K562 (cell line): ENCODE data around the gene DCLK1. TPM values are rescaled to one million over a fixed set of nuclear protein-coding genes. Genes with fewer than 3 reads are reported as not detected.

Experiments used
- ATAC-seq: fragments of 200-7000 bp; cut with Tn5 transposase; 3 replicates; pipeline ENCODE4 v1.9.1; 2020; ENCODE audit warnings: moderate library complexity
- BruUV-seq: library from RNA; stranded (reverse); fragments of 400-500 nt; replicated peaks from 2 replicates; lab custom pipeline; 2021; lab: Mats Ljungman, UMichigan
- CTCF ChIA-PET: fragments of 300-600 bp; formaldehyde crosslinking; extraction: SDS; loops from one replicate; lab custom pipeline; 2021; ENCODE audit warnings: low intra/inter-chr PET ratio; lab: Yijun Ruan, JAX
- POLR2A ChIA-PET: fragments of 300-600, 350-650 bp; sonication (Branson Sonifier 250); formaldehyde crosslinking; extraction: SDS; loops from one replicate; lab custom pipeline; 2021; ENCODE audit warnings: antibody characterized with exemption, inconsistent platforms; lab: Yijun Ruan, JAX
- DNase-seq, 4 experiments: peaks; one replicate each; pipeline versions ENCODE4 v3.0.0 to v3.0.0-alpha.2; 2011 to 2018; ENCODE audit warnings: low spot score in 3 of 4, mixed read lengths in 3 of 4; ENCODE audit errors: extremely low read depth in 1 of 4
- FAIRE-seq: peaks from 2 replicates; lab custom pipeline; 2011; peaks lifted over from hg19 to GRCh38; lab: Jason Lieb, UNC
- H2AFZ ChIP-seq: 2 replicates; pipeline ENCODE4 v1.6.0; 2011; ENCODE audit warnings: low read depth, low read length, control low read depth, inconsistent platforms
- H3K27ac ChIP-seq: fragments of 200-600 bp; 3 replicates; pipeline ENCODE4 v1.8.0; 2011; ENCODE audit warnings: low read depth, mild to moderate bottlenecking, control low read depth, inconsistent platforms, low read length, moderate library complexity, mixed read lengths; ENCODE audit errors: extremely low read depth
- H3K27me3 ChIP-seq, 2 experiments: fragments of 300-600 bp in 1 of 2; 2 replicates in 1 of 2; 3 replicates in 1 of 2; pipeline versions ENCODE4 v1.6.0 to v1.8.0; 2011; ENCODE audit warnings: inconsistent platforms in 2 of 2, low read length in 2 of 2, mild to moderate bottlenecking in 1 of 2, mixed read lengths in 1 of 2, moderate library complexity in 1 of 2; ENCODE audit not compliant: control insufficient read depth in 2 of 2, insufficient read depth in 2 of 2
- H3K36me3 ChIP-seq: fragments of 300-600 bp; 3 replicates; pipeline ENCODE4 v1.8.0; 2011; ENCODE audit warnings: mild to moderate bottlenecking, low read length, inconsistent platforms; ENCODE audit not compliant: control insufficient read depth, insufficient read depth
- H3K4me1 ChIP-seq, 2 experiments: fragments of 200-600 bp in 1 of 2; replicated peaks in 1 of 2; 2 replicates in 1 of 2; 3 replicates in 1 of 2; pipeline versions ENCODE4 v1.5.1 to v1.8.0; 2011; ENCODE audit warnings: inconsistent platforms in 2 of 2, low read length in 2 of 2, mild to moderate bottlenecking in 1 of 2, mixed read lengths in 1 of 2, moderate library complexity in 1 of 2; ENCODE audit not compliant: control insufficient read depth in 2 of 2, insufficient read depth in 2 of 2
- H3K4me2 ChIP-seq: 2 replicates; pipeline ENCODE4 v1.6.1; 2011; ENCODE audit warnings: low read length, control low read depth, inconsistent platforms, mixed read lengths; ENCODE audit not compliant: insufficient read depth
- H3K4me3 ChIP-seq: fragments of 200-600 bp; sonication (generic), shearing (Covaris generic); 2 replicates; pipeline ENCODE4 v1.5.1; 2016; ENCODE audit warnings: control low read depth, inconsistent platforms
- H3K79me2 ChIP-seq: fragments of 200-600 bp; 3 replicates; pipeline ENCODE4 v1.8.0; 2011; ENCODE audit warnings: low read length, inconsistent platforms; ENCODE audit not compliant: control insufficient read depth, insufficient read depth
- H3K9ac ChIP-seq, 2 experiments: 2 replicates each; pipeline versions ENCODE4 v1.6.0 to v1.6.1; 2011; ENCODE audit warnings: low read depth in 2 of 2, low read length in 2 of 2, control low read depth in 1 of 2, inconsistent platforms in 1 of 2, mild to moderate bottlenecking in 1 of 2, mixed read lengths in 1 of 2; ENCODE audit not compliant: insufficient read depth in 1 of 2
- H3K9me1 ChIP-seq: one replicate; pipeline ENCODE4 v1.6.0; 2011; ENCODE audit warnings: inconsistent platforms, mild to moderate bottlenecking, low read length, moderate library complexity; ENCODE audit not compliant: control insufficient read depth, insufficient read depth
- H3K9me3 ChIP-seq: replicated peaks from 2 replicates; pipeline ENCODE4 v1.5.1; 2011; ENCODE audit warnings: low read depth, low read length, inconsistent platforms; ENCODE audit not compliant: control insufficient read depth, insufficient read depth
- H4K20me1 ChIP-seq: replicated peaks from 2 replicates; pipeline ENCODE4 v1.6.1; 2011; ENCODE audit warnings: low read length, inconsistent platforms, mixed read lengths; ENCODE audit not compliant: control insufficient read depth, insufficient read depth
- NCOA1 ChIP-seq: fragments of 450-650 bp; IDR thresholded peaks from 2 replicates; pipeline ENCODE4 v1.6.1; 2016; ENCODE audit warnings: low read depth
- NR2C2 ChIP-seq, 2 experiments: fragments of 200-800 bp in 1 of 2; sonication (Bioruptor generic) in 1 of 2; sonication (generic) in 1 of 2; formaldehyde crosslinking in 1 of 2; IDR thresholded peaks; 2 replicates each; pipeline versions ENCODE4 v1.6.1 to v1.8.0; 2016 to 2022; ENCODE audit warnings: mild to moderate bottlenecking in 1 of 2, missing compliant biosample characterization in 1 of 2, missing genetic modification characterization in 1 of 2, missing genetic modification reagents in 1 of 2
- POU5F1 ChIP-seq: fragments of 150-350 bp; IDR thresholded peaks from 2 replicates; pipeline ENCODE4 v1.6.1; 2014; ENCODE audit warnings: borderline replicate concordance, low read length, low read depth, mild to moderate bottlenecking; ENCODE audit not compliant: partially characterized antibody
- ZNF354B ChIP-seq: fragments of 250-450 bp; sonication (Bioruptor Pico); IDR thresholded peaks from 2 replicates; pipeline ENCODE4 v1.4.0; 2020
- WGBS: fragments of 100-300 bp; shearing (Covaris generic); methylation state at CpG from one replicate; pipeline ENCODE4 v1.1.6; 2016; ENCODE audit warnings: low coverage, mixed read lengths; ENCODE audit not compliant: insufficient coverage; ENCODE audit errors: missing lambda C conversion rate; 5-methylcytosine and 5-hydroxymethylcytosine counted together
- in situ Hi-C: fragments of 300-500 bp; cut with MboI; formaldehyde crosslinking; loops from 4 replicates; pipeline ENCODE4 v1.15.0; 2018; ENCODE audit warnings: inconsistent platforms, mixed read lengths
- intact Hi-C: fragments of 100-400 bp; cut with micrococcal nuclease; formaldehyde crosslinking; loops from 2 replicates; pipeline ENCODE4 v1.14.2; 2022
- polyA plus RNA-seq, 8 experiments: library from polyadenylated mRNA; depleted of rRNA in 4 of 8; stranded (reverse) in 5 of 8; unstranded in 3 of 8; fragments of >200 nt; fragmentation: Nextera tagmentation in 2 of 8; fragmentation: Illumina TruSeq in 1 of 8; extraction: Ambion mirVana in 2 of 8; extraction: Trizol in 1 of 8; gene quantifications; 2 replicates each; pipeline versions ENCODE4 v1.2.1 to v1.2.3, GENCODE V29; 2011 to 2014; ENCODE audit warnings: inconsistent platforms in 1 of 8, missing spikeins in 1 of 8
- total RNA-seq, 7 experiments: library from RNA; depleted of rRNA in 6 of 7; stranded (reverse); fragments of >200 nt in 6 of 7; fragmentation: Illumina TruSeq in 2 of 7; extraction: Trizol in 2 of 7; gene quantifications; 2 replicates each; pipeline versions ENCODE4 v1.2.1 to v1.2.3, GENCODE V29; 2011 to 2021; ENCODE audit warnings: low replicate concordance in 1 of 7
- TF ChIP-seq, protein P1 (sequence below): sonication (generic); formaldehyde crosslinking; IDR thresholded peaks from 2 replicates; pipeline ENCODE4 v1.9.0; 2022; ENCODE audit warnings: mild to moderate bottlenecking, missing genetic modification reagents

Gene DCLK1
- total and polyA plus RNA-seq, 9 of the 15 experiments (the other 6 are each of a cell fraction or from before 2014, with no cell fraction given) = 0.07 TPM; not detected in 8

DNA sequence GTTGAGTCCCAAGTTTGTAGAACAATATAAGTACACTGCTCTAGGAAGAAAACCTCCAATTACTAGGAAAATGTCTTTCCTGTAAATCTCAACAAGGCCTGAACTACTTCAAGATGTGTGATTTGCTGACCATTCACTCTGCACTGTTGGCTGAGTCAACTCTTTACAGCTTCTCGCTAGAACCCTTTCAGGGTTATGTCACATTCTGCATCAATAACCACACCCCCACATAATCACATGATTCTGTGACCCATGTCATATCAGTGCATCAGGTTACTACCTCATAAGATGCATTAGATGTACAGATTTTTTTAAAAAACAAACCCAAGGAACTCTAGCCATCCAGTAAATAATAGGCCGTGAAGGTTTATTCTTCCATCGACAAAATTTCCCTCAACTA lies 16.1 kb upstream of the DCLK1 start:
- intact Hi-C loops (no loop called here), in situ Hi-C loops (no loop called here)
- Histone ChIP-seq H3K36me3 (no peaks in the 10 kb centered on the region), H4K20me1 (no peaks in the 10 kb centered on the region), H2AFZ (no peak overlapping the region), H3K79me2 (no peaks in the 10 kb centered on the region), H3K9ac (no peak overlapping the region), H3K4me2 (no peak overlapping the region), H3K27ac (no peak overlapping the region), H3K9me3 (no peaks in the 10 kb centered on the region), H3K4me1 (no peaks in the 10 kb centered on the region), H3K4me3 (no peak overlapping the region), H3K9me1 (no peaks in the 10 kb centered on the region), H3K27me3 (no peaks in the 10 kb centered on the region)
- ATAC-seq (no peak), FAIRE-seq (no peak), DNase-seq (no peak)
- no TSS peak for BruUV-seq
- 6% methylated on average over 3 of the region's 3 CpGs for WGBS
- CTCF ChIA-PET = no interaction called here
- POLR2A ChIA-PET = no interaction called here
- TF ChIP-seq NCOA1 (no peak), NR2C2 (CRISPR knock-in tag; IDR thresholded peaks at IDR 0.05) (no peak), NR2C2 (tag; IDR thresholded peaks at IDR 0.05) (no peak), ZNF354B (no peak), POU5F1 (no peak)
- TF ChIP-seq, protein P1, sequence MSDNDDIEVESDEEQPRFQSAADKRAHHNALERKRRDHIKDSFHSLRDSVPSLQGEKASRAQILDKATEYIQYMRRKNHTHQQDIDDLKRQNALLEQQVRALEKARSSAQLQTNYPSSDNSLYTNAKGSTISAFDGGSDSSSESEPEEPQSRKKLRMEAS (CRISPR knock-in tag) = no peak
